Glutamatergic neuron (in vitro differentiated cells): ENCODE measurements around the gene FBXL17. TPM values are rescaled to one million over a fixed set of nuclear protein-coding genes. Genes with fewer than 3 reads are reported as not detected.

Source experiments
- DNase-seq: peaks from one replicate; pipeline ENCODE4 v3.0.0; 2022
- H3K27ac Mint-ChIP-seq: one replicate; pipeline ENCODE4 v1.8.0; 2020; ENCODE audit warnings: mild to moderate bottlenecking, mixed read lengths, inconsistent platforms; ENCODE audit not compliant: unreplicated experiment
- H3K27me3 Mint-ChIP-seq: one replicate; pipeline ENCODE4 v1.8.0; 2020; ENCODE audit warnings: mild to moderate bottlenecking, moderate library complexity, mixed read lengths, inconsistent platforms; ENCODE audit not compliant: unreplicated experiment
- H3K36me3 Mint-ChIP-seq: one replicate; pipeline ENCODE4 v1.8.0; 2020; ENCODE audit warnings: mild to moderate bottlenecking, mixed read lengths, inconsistent platforms; ENCODE audit not compliant: unreplicated experiment
- H3K4me1 Mint-ChIP-seq: one replicate; pipeline ENCODE4 v1.8.0; 2020; ENCODE audit warnings: mild to moderate bottlenecking, low read depth, mixed read lengths, inconsistent platforms; ENCODE audit not compliant: unreplicated experiment
- H3K4me3 Mint-ChIP-seq: one replicate; pipeline ENCODE4 v1.8.0; 2020; ENCODE audit warnings: mild to moderate bottlenecking, mixed read lengths, inconsistent platforms; ENCODE audit not compliant: unreplicated experiment
- H3K9me3 Mint-ChIP-seq: one replicate; pipeline ENCODE4 v1.8.0; 2020; ENCODE audit warnings: mild to moderate bottlenecking, moderate library complexity, mixed read lengths, inconsistent platforms; ENCODE audit not compliant: unreplicated experiment
- CTCF ChIP-seq: fragments of 200-600 bp; sonication (generic); IDR thresholded peaks from one replicate; pipeline ENCODE4 v1.5.0; 2021; ENCODE audit not compliant: partially characterized antibody, unreplicated experiment
- total RNA-seq: library from RNA; stranded (reverse); fragmentation: NEBNext Ultra II Directional; extraction: Animal tissue kit (Norgen Biotek cat#: 25700); gene quantifications from one replicate; pipeline ENCODE4 v1.2.1, GENCODE V29; 2021; ENCODE audit not compliant: unreplicated experiment

The FBXL17 gene
- total RNA-seq, 1 donor from 2014 or later: 20.3 TPM

- no peaks in the 10 kb centered on the region for H3K9me3 Mint-ChIP-seq
- no peaks in the 10 kb centered on the region for H3K4me1 Mint-ChIP-seq
- H3K36me3 Mint-ChIP-seq: no peaks in the 10 kb centered on the region
- no peak for TF ChIP-seq CTCF
- no peak for DNase-seq
- H3K4me3 Mint-ChIP-seq: no peak overlapping the region
- H3K27ac Mint-ChIP-seq: no peak overlapping the region
- peaks cover 2% of the 10 kb centered on the region for H3K27me3 Mint-ChIP-seq
These were observed 78.3 kb downstream of the FBXL17 start for GRCh38 chr5:108303611-108304010.

GRCh38 chr5:108303086-108303485 is 78.8 kb downstream of the FBXL17 start:
- peaks cover 2% of the 10 kb centered on the region for H3K27me3 Mint-ChIP-seq
- no peak overlapping the region for H3K4me3 Mint-ChIP-seq

GRCh38 chr5:108297042-108297601 is 84.8 kb downstream of the FBXL17 start:
- Mint-ChIP-seq H3K4me1 (no peaks in the 10 kb centered on the region), H3K36me3 (no peaks in the 10 kb centered on the region), H3K27me3 (peaks cover 2% of the 10 kb centered on the region), H3K9me3 (no peaks in the 10 kb centered on the region), H3K4me3 (no peak overlapping the region), H3K27ac (no peak overlapping the region)
- no peak for TF ChIP-seq CTCF
- DNase-seq: no peak

More at GRCh38 chr5:108303086-108303485, 78.8 kb downstream of the FBXL17 start:
- H3K36me3 Mint-ChIP-seq: no peaks in the 10 kb centered on the region
- H3K27ac Mint-ChIP-seq: no peak overlapping the region
- no peaks in the 10 kb centered on the region for H3K9me3 Mint-ChIP-seq
- H3K4me1 Mint-ChIP-seq: no peaks in the 10 kb centered on the region
- TF ChIP-seq CTCF: no peak
- no peak for DNase-seq

GRCh38 chr5:108295578-108296368 is 86.1 kb downstream of the FBXL17 start:
- no peak for DNase-seq
- Mint-ChIP-seq H3K27me3 (no peaks in the 10 kb centered on the region), H3K9me3 (no peaks in the 10 kb centered on the region), H3K36me3 (no peaks in the 10 kb centered on the region), H3K4me3 (no peak overlapping the region), H3K27ac (no peak overlapping the region), H3K4me1 (no peaks in the 10 kb centered on the region)
- TF ChIP-seq CTCF: no peak

GRCh38 chr5:108280960-108281569 is 100.8 kb downstream of the FBXL17 start:
- peaks cover 8% of the 10 kb centered on the region for H3K36me3 Mint-ChIP-seq
- no peak for DNase-seq
- no peak overlapping the region for H3K27ac Mint-ChIP-seq
- H3K9me3 Mint-ChIP-seq: no peaks in the 10 kb centered on the region
- no peak for TF ChIP-seq CTCF
- no peak overlapping the region for H3K4me3 Mint-ChIP-seq
- H3K27me3 Mint-ChIP-seq: no peaks in the 10 kb centered on the region
- H3K4me1 Mint-ChIP-seq: peaks cover 6% of the 10 kb centered on the region
